GM10248 (cell line): ENCODE data around the gene MVD.

Experiments used
- CTCF ChIA-PET: fragments of 300-600 bp; sonication (Branson Sonifier 250); formaldehyde crosslinking; extraction: SDS; loops from one replicate; lab custom pipeline; 2021; ENCODE audit warnings: antibody characterized with exemption; lab: Yijun Ruan, JAX
- POLR2A ChIA-PET: fragments of 350-650 bp; sonication (Branson Sonifier 250); formaldehyde crosslinking; extraction: SDS; loops from one replicate; lab custom pipeline; 2020; ENCODE audit warnings: antibody characterized with exemption; lab: Yijun Ruan, JAX
- DNase-seq: peaks from one replicate; pipeline ENCODE4 v3.0.0; 2012; ENCODE audit errors: extremely low spot score
- CTCF ChIP-seq: IDR thresholded peaks from 2 replicates; pipeline ENCODE4 v1.5.1; 2012; ENCODE audit warnings: mild to moderate bottlenecking, low read depth; ENCODE audit errors: extremely low read depth, missing control alignments, control extremely low read depth

The MVD gene

GRCh38 chr16:88626646-88627045 is 36.2 kb downstream of the MVD start:
- CTCF ChIA-PET, result interaction anchor here (1.7 kb wide), 1 partner anchor 10 kb away, joined by 4 read pairs; no protein-coding TSS in a partner anchor
- POLR2A ChIA-PET, result no interaction called here
- DNase-seq, result no peak
- no peak for TF ChIP-seq CTCF

GRCh38 chr16:88624977-88625576 is 37.8 kb downstream of the MVD start:
- TF ChIP-seq CTCF, result no peak
- ChIA-PET POLR2A (no interaction called here), CTCF (interaction anchor here (1.7 kb wide), 1 partner anchor 9 kb away, joined by 4 read pairs; no protein-coding TSS in a partner anchor)
- no peak for DNase-seq

GRCh38 chr16:88624481-88624880 is 38.4 kb downstream of the MVD start:
- ChIA-PET POLR2A (no interaction called here), CTCF (no interaction called here)
- no peak for TF ChIP-seq CTCF
- DNase-seq, result no peak

GRCh38 chr16:88623858-88624257 is 39.0 kb downstream of the MVD start:
- DNase-seq, result no peak
- ChIA-PET POLR2A (no interaction called here), CTCF (interaction anchor here (1.3 kb wide), 1 partner anchor 12 kb away, joined by 3 read pairs; no protein-coding TSS in a partner anchor)
- no peak for TF ChIP-seq CTCF

- no peak for DNase-seq
- TF ChIP-seq CTCF, result no peak
- CTCF ChIA-PET, result interaction anchor here (1.3 kb wide), 1 partner anchor 11 kb away, joined by 3 read pairs; no protein-coding TSS in a partner anchor
- POLR2A ChIA-PET, result no interaction called here
Measured at GRCh38 chr16:88622866-88623265, 40.0 kb downstream of the MVD start.

- ChIA-PET CTCF (no interaction called here), POLR2A (no interaction called here)
- no peak for DNase-seq
- no peak for TF ChIP-seq CTCF
Measured at GRCh38 chr16:88622125-88622524, 40.8 kb downstream of the MVD start.
